Hepatocyte (in vitro differentiated cells): ENCODE results near the gene PRKAR1B. TPM values are rescaled to one million over a fixed set of nuclear protein-coding genes. Genes with fewer than 3 reads are reported as not detected.
"Not testable (repeated sequence)": the region's sequence is repeated elsewhere in the genome, so short reads cannot be mapped to it uniquely, and the experiment has no call there.

Source experiments
- DNase-seq: peaks from one replicate; pipeline ENCODE4 v3.0.0-alpha.2; 2016; ENCODE audit warnings: low spot score
- H2AFZ ChIP-seq: fragments of 200-600 bp; sonication (generic); 2 replicates; pipeline ENCODE4 v1.6.0; 2016; ENCODE audit warnings: antibody characterized with exemption, mild to moderate bottlenecking
- H3K27ac ChIP-seq: fragments of 200-600 bp; sonication (generic); 2 replicates; pipeline ENCODE4 v1.5.1; 2016; ENCODE audit warnings: mild to moderate bottlenecking
- H3K27me3 ChIP-seq: fragments of 200-600 bp; sonication (generic); 2 replicates; pipeline ENCODE4 v1.6.1; 2016
- H3K36me3 ChIP-seq: fragments of 200-600 bp; sonication (generic); replicated peaks from 2 replicates; pipeline ENCODE4 v1.5.1; 2016; ENCODE audit warnings: low read depth; ENCODE audit not compliant: insufficient read depth
- H3K4me1 ChIP-seq: fragments of 200-600 bp; sonication (generic); 2 replicates; pipeline ENCODE4 v1.5.1; 2016; ENCODE audit warnings: mild to moderate bottlenecking, moderate library complexity; ENCODE audit not compliant: insufficient read depth
- H3K4me2 ChIP-seq: fragments of 200-600 bp; sonication (generic); 2 replicates; pipeline ENCODE4 v1.6.0; 2016
- H3K4me3 ChIP-seq: fragments of 200-600 bp; sonication (generic); 2 replicates; pipeline ENCODE4 v1.5.1; 2016; ENCODE audit warnings: mild to moderate bottlenecking
- H3K79me2 ChIP-seq: fragments of 200-600 bp; sonication (generic); 2 replicates; pipeline ENCODE4 v1.6.0; 2017; ENCODE audit warnings: mild to moderate bottlenecking
- H3K9me2 ChIP-seq: fragments of 200-600 bp; sonication (generic); replicated peaks from 2 replicates; pipeline ENCODE4 v1.6.0; 2017; ENCODE audit warnings: mild to moderate bottlenecking; ENCODE audit not compliant: insufficient read depth
- H3K9me3 ChIP-seq: fragments of 200-600 bp; sonication (generic); 2 replicates; pipeline ENCODE4 v1.5.1; 2016; ENCODE audit warnings: low read depth, mild to moderate bottlenecking
- H4K20me1 ChIP-seq: fragments of 200-600 bp; sonication (generic); 2 replicates; pipeline ENCODE4 v1.6.0; 2016; ENCODE audit warnings: mild to moderate bottlenecking; ENCODE audit not compliant: insufficient read depth, poor library complexity, severe bottlenecking
- CTCF ChIP-seq: fragments of 200-600 bp; sonication (generic); IDR thresholded peaks from 2 replicates; pipeline ENCODE4 v1.5.1; 2016; ENCODE audit warnings: antibody characterized with exemption, mild to moderate bottlenecking; ENCODE audit not compliant: poor library complexity
- EZH2 ChIP-seq: fragments of 200-600 bp; sonication (generic); IDR thresholded peaks from 2 replicates; pipeline ENCODE4 v1.6.1; 2016; ENCODE audit warnings: antibody characterized with exemption, mild to moderate bottlenecking, borderline replicate concordance
- EZH2phosphoT487 ChIP-seq: fragments of 200-600 bp; sonication (generic); IDR thresholded peaks from one replicate; pipeline ENCODE4 v1.6.1; 2018; ENCODE audit warnings: antibody characterized with exemption, mild to moderate bottlenecking, low read depth, moderate library complexity; ENCODE audit not compliant: unreplicated experiment, severe bottlenecking
- WGBS: methylation state at CpG from one replicate; pipeline ENCODE4 v1.1.6; 2016; ENCODE audit warnings: low lambda C conversion rate; ENCODE audit errors: missing lambda C conversion rate; 5-methylcytosine and 5-hydroxymethylcytosine counted together
- polyA plus RNA-seq: library from polyadenylated mRNA; unstranded; fragments of >200 nt; fragmentation: Nextera tagmentation; extraction: Ambion mirVana; gene quantifications from 2 replicates; pipeline ENCODE4 v1.2.1, GENCODE V29; 2016
- total RNA-seq: library from RNA; depleted of rRNA; stranded (reverse); fragments of >200 nt; gene quantifications from 2 replicates; pipeline ENCODE4 v1.2.3, GENCODE V29; 2014

The PRKAR1B gene
- total and polyA plus RNA-seq, 2 experiments from 2014 or later, result 16.6 to 28.7 TPM

- Histone ChIP-seq H3K9me2 (no peaks in the 10 kb centered on the region), H3K27ac (no peak overlapping the region)
- WGBS, result 97% methylated on average over 25 of the region's 25 CpGs
Measured at GRCh38 chr7:659306-659847, 67.7 kb downstream of the PRKAR1B start.

DNA sequence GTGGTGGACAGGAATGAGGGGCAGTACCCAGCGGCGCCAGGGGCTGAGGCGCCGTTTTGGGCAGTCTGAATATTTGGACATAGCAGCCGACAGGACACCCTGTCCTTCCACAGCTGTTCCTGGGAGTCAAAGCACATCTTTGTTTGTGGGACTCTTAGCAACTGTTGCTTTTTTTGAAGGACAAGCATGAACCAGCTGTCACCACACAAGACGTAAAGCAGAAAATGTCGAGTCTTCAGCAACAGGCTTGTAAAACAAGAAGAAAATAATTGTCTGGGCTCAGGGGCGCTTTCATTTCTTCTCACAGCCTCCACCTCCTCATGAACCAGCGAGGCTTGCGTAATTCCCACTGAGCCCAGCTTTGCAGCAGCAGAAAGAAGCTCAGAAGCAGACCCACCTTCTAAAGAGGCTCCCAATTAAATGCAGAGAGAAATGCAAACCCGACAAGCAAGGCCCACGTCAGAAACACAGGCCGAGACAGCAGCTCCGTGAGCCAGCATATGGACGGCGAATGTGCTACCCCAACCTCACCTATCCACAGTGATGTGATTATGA is 69.4 kb downstream of the PRKAR1B start:
- Histone ChIP-seq H3K9me2 (no peaks in the 10 kb centered on the region), H3K4me2 (peak overlapping the region; percentile 13), H3K9me3 (no peaks in the 10 kb centered on the region), H3K79me2 (no peaks in the 10 kb centered on the region), H4K20me1 (no peaks in the 10 kb centered on the region), H3K4me1 (no peaks in the 10 kb centered on the region), H2AFZ (no peak overlapping the region), H3K27ac (no peak overlapping the region), H3K4me3 (no peak overlapping the region), H3K36me3 (no peaks in the 10 kb centered on the region), H3K27me3 (no peaks in the 10 kb centered on the region)
- TF ChIP-seq EZH2 (no peak), EZH2phosphoT487 (no peak), CTCF (no peak)
- 56% methylated on average over 16 of the region's 16 CpGs for WGBS
- DNase-seq, result peak; percentile 59

More at GRCh38 chr7:659306-659847, 67.7 kb downstream of the PRKAR1B start:
- Histone ChIP-seq H3K4me1 (no peaks in the 10 kb centered on the region), H3K79me2 (no peaks in the 10 kb centered on the region), H3K27me3 (no peaks in the 10 kb centered on the region), H3K36me3 (no peaks in the 10 kb centered on the region), H3K4me2 (no peak overlapping the region), H2AFZ (no peak overlapping the region), H3K4me3 (no peak overlapping the region), H4K20me1 (no peaks in the 10 kb centered on the region), H3K9me3 (no peaks in the 10 kb centered on the region)
- TF ChIP-seq EZH2phosphoT487 (no peak), CTCF (no peak), EZH2 (no peak)
- DNase-seq, result no peak

DNA sequence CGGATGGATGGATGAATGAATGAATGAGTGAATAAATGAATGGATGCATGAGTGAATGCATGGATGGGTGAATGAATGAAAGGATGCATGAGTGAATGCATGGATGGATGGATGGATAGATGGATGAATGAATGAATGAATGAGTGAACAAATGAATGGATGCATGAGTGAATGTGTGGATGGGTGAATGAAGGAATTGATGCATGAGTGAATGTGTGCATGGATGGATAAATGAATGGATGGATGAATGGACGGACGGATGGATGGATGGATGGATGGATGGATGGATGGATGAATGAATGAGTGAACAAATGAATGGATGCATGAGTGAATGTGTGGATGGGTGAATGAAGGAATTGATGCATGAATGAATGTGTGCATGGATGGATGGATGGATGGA is 70.1 kb downstream of the PRKAR1B start:
- H3K79me2 ChIP-seq, H3K9me2 ChIP-seq, H3K27ac ChIP-seq, DNase-seq, H3K4me3 ChIP-seq, H3K36me3 ChIP-seq, H3K27me3 ChIP-seq, H4K20me1 ChIP-seq, H3K9me3 ChIP-seq, H2AFZ ChIP-seq, H3K4me2 ChIP-seq, H3K4me1 ChIP-seq: not testable (repeated sequence)
- 95% methylated on average over 3 of the region's 3 CpGs for WGBS

GRCh38 chr7:655758-656157 is 71.3 kb downstream of the PRKAR1B start:
- Histone ChIP-seq H3K27me3 (no peaks in the 10 kb centered on the region), H4K20me1 (no peaks in the 10 kb centered on the region), H3K79me2 (no peaks in the 10 kb centered on the region), H3K36me3 (no peaks in the 10 kb centered on the region), H3K9me3 (no peaks in the 10 kb centered on the region), H3K4me3 (no peak overlapping the region), H3K4me1 (no peaks in the 10 kb centered on the region), H3K9me2 (no peaks in the 10 kb centered on the region), H3K4me2 (no peak overlapping the region), H3K27ac (no peak overlapping the region), H2AFZ (no peak overlapping the region)
- DNase-seq, result no peak
- TF ChIP-seq EZH2phosphoT487, result no peak
- no peak for TF ChIP-seq CTCF
- TF ChIP-seq EZH2, result no peak
- WGBS, result 97% methylated on average over 4 of the region's 4 CpGs
